IMR-90 (cell line): ENCODE results near the gene NACC1. TPM values are rescaled to one million over a fixed set of nuclear protein-coding genes. Genes with fewer than 3 reads are reported as not detected.

ENCODE experiments used
- ATAC-seq: fragments of 200-7000 bp; cut with Tn5 transposase; 2 replicates; pipeline ENCODE4 v1.9.1; 2020; ENCODE audit warnings: low read depth, mild to moderate bottlenecking, moderate library complexity
- BruUV-seq: library from RNA; stranded (reverse); fragments of 400-500 nt; replicated peaks from 2 replicates; lab custom pipeline; 2021; lab: Mats Ljungman, UMichigan
- CTCF ChIA-PET: fragments of 300-600 bp; formaldehyde crosslinking; extraction: SDS; loops from one replicate; lab custom pipeline; 2021; ENCODE audit warnings: antibody characterized with exemption; lab: Yijun Ruan, JAX
- POLR2A ChIA-PET: fragments of 300-600 bp; sonication (Branson Sonifier 250); formaldehyde crosslinking; loops from one replicate; lab custom pipeline; 2022; ENCODE audit warnings: antibody characterized with exemption; ENCODE audit not compliant: unreplicated experiment; lab: Charles Lee
- DNase-seq: peaks from one replicate; pipeline ENCODE4 v3.0.0; 2013
- H2AFZ ChIP-seq: replicated peaks from 2 replicates; pipeline ENCODE3; 2013; ENCODE audit warnings: low read length, mild to moderate bottlenecking; ENCODE audit not compliant: poor library complexity
- H2AK5ac ChIP-seq: 2 replicates; pipeline ENCODE4 v1.6.1; 2013; ENCODE audit warnings: low read depth, low read length, inconsistent platforms
- H2AK9ac ChIP-seq: replicated peaks from 2 replicates; pipeline ENCODE3; 2013; ENCODE audit warnings: mild to moderate bottlenecking, low read depth, low read length, moderate library complexity; ENCODE audit not compliant: poor library complexity
- H2BK120ac ChIP-seq: 2 replicates; pipeline ENCODE4 v1.6.1; 2013; ENCODE audit warnings: low read depth, low read length, inconsistent platforms
- H2BK15ac ChIP-seq: 3 replicates; pipeline ENCODE4 v1.6.1; 2013; ENCODE audit warnings: low read depth, low read length, inconsistent platforms
- H2BK20ac ChIP-seq: 2 replicates; pipeline ENCODE4 v1.6.1; 2013; ENCODE audit warnings: low read depth, mild to moderate bottlenecking, inconsistent platforms, low read length, moderate library complexity
- H2BK5ac ChIP-seq: 2 replicates; pipeline ENCODE4 v1.6.1; 2013; ENCODE audit warnings: mild to moderate bottlenecking, low read depth, low read length, inconsistent platforms; ENCODE audit not compliant: poor library complexity, severe bottlenecking
- H3K14ac ChIP-seq: replicated peaks from 2 replicates; pipeline ENCODE4 v1.6.1; 2013; ENCODE audit warnings: low read depth, low read length, inconsistent platforms
- H3K18ac ChIP-seq: 2 replicates; pipeline ENCODE4 v1.6.1; 2013; ENCODE audit warnings: low read depth, low read length, control low read depth
- H3K23ac ChIP-seq: 2 replicates; pipeline ENCODE4 v1.6.1; 2013; ENCODE audit warnings: low read depth, low read length, inconsistent platforms
- H3K27ac ChIP-seq: 2 replicates; pipeline ENCODE4 v1.5.1; 2013; ENCODE audit warnings: mild to moderate bottlenecking, control low read depth, low read length; ENCODE audit not compliant: insufficient read depth
- H3K27me3 ChIP-seq: 2 replicates; pipeline ENCODE4 v1.6.1; 2013; ENCODE audit warnings: low read length; ENCODE audit not compliant: control insufficient read depth, insufficient read depth
- H3K36me3 ChIP-seq: 2 replicates; pipeline ENCODE4 v1.6.1; 2013; ENCODE audit warnings: low read length, mixed read lengths; ENCODE audit not compliant: control insufficient read depth, insufficient read depth
- H3K4ac ChIP-seq: 2 replicates; pipeline ENCODE4 v1.6.1; 2013; ENCODE audit warnings: low read depth, low read length, inconsistent platforms
- H3K4me1 ChIP-seq: 2 replicates; pipeline ENCODE4 v1.6.1; 2013; ENCODE audit warnings: low read length, mixed read lengths; ENCODE audit not compliant: control insufficient read depth, insufficient read depth
- H3K4me2 ChIP-seq: 2 replicates; pipeline ENCODE4 v1.6.1; 2013; ENCODE audit warnings: low read depth, mild to moderate bottlenecking, control low read depth, low read length, moderate library complexity
- H3K4me3 ChIP-seq: 2 replicates; pipeline ENCODE4 v1.5.1; 2013; ENCODE audit warnings: low read depth, mild to moderate bottlenecking, control low read depth, low read length, moderate library complexity; ENCODE audit not compliant: insufficient read depth
- H3K56ac ChIP-seq: 2 replicates; pipeline ENCODE4 v1.6.1; 2013; ENCODE audit warnings: low read length, inconsistent platforms; ENCODE audit not compliant: insufficient read depth; ENCODE audit errors: extremely low read depth
- H3K79me1 ChIP-seq, 2 experiments: 2 replicates each; pipeline ENCODE4 v1.6.1; 2013; ENCODE audit warnings: low read length in 2 of 2, inconsistent platforms in 1 of 2, low read depth in 1 of 2
- H3K9ac ChIP-seq: 2 replicates; pipeline ENCODE4 v1.6.1; 2013; ENCODE audit warnings: low read depth, low read length, control low read depth
- H3K9me1 ChIP-seq: 2 replicates; pipeline ENCODE4 v1.6.1; 2013; ENCODE audit warnings: low read length, inconsistent platforms; ENCODE audit not compliant: insufficient read depth
- H3K9me3 ChIP-seq: 2 replicates; pipeline ENCODE4 v1.6.1; 2013; ENCODE audit warnings: low read length; ENCODE audit not compliant: control insufficient read depth, insufficient read depth
- H4K20me1 ChIP-seq: 2 replicates; pipeline ENCODE4 v1.6.1; 2013; ENCODE audit warnings: low read length, inconsistent platforms; ENCODE audit not compliant: insufficient read depth
- H4K5ac ChIP-seq: 2 replicates; pipeline ENCODE4 v1.6.1; 2013; ENCODE audit warnings: mild to moderate bottlenecking, low read depth, low read length, control low read depth
- H4K8ac ChIP-seq, 2 experiments: 2 replicates each; pipeline ENCODE4 v1.6.1; 2013; ENCODE audit warnings: low read depth in 2 of 2, low read length in 2 of 2, control low read depth in 1 of 2, inconsistent platforms in 1 of 2
- H4K91ac ChIP-seq: 2 replicates; pipeline ENCODE4 v1.6.1; 2013; ENCODE audit warnings: low read depth, low read length, inconsistent platforms; ENCODE audit not compliant: insufficient read depth
- BHLHE40 ChIP-seq: fragments of 150-350 bp; IDR thresholded peaks from 2 replicates; pipeline ENCODE4 v1.6.1; 2016; ENCODE audit warnings: mild to moderate bottlenecking, low read depth, low read length
- CEBPB ChIP-seq: IDR thresholded peaks from 2 replicates; pipeline ENCODE4 v1.6.1; 2012; ENCODE audit warnings: low read depth, low read length, improper control_type of control experiment
- CHD1 ChIP-seq: IDR thresholded peaks from 2 replicates; pipeline ENCODE4 v1.6.1; 2012; ENCODE audit warnings: low read depth, low read length, improper control_type of control experiment
- CTCF ChIP-seq: conservative IDR thresholded peaks from 2 replicates; pipeline ENCODE4 v1.5.1; 2012; ENCODE audit warnings: mild to moderate bottlenecking, low read depth, low read length, improper control_type of control experiment
- ELK1 ChIP-seq: fragments of 150-350 bp; IDR thresholded peaks from 2 replicates; pipeline ENCODE4 v1.6.1; 2016; ENCODE audit warnings: low read depth, mild to moderate bottlenecking, low read length, moderate library complexity, borderline replicate concordance
- FOS ChIP-seq: fragments of 150-350 bp; IDR thresholded peaks from 2 replicates; pipeline ENCODE4 v1.6.1; 2016; ENCODE audit warnings: low read depth, low read length
- MAFK ChIP-seq: IDR thresholded peaks from 2 replicates; pipeline ENCODE4 v1.6.1; 2012; ENCODE audit warnings: low read depth, low read length, improper control_type of control experiment
- MAZ ChIP-seq: IDR thresholded peaks from 2 replicates; pipeline ENCODE4 v1.6.1; 2012; ENCODE audit warnings: low read depth, mild to moderate bottlenecking, low read length, improper control_type of control experiment, moderate library complexity, borderline replicate concordance
- MXI1 ChIP-seq: IDR thresholded peaks from 2 replicates; pipeline ENCODE4 v1.6.1; 2012; ENCODE audit warnings: low read depth, mild to moderate bottlenecking, low read length, moderate library complexity, borderline replicate concordance
- NFE2L2 ChIP-seq: fragments of 150-350 bp; IDR thresholded peaks from 2 replicates; pipeline ENCODE4 v1.6.1; 2016; ENCODE audit warnings: low read depth, mild to moderate bottlenecking, low read length
- POLR2A ChIP-seq: IDR thresholded peaks from 2 replicates; pipeline ENCODE4 v1.6.1; 2012; ENCODE audit warnings: mild to moderate bottlenecking, low read depth, low read length
- RAD21 ChIP-seq: IDR thresholded peaks from 2 replicates; pipeline ENCODE4 v1.6.1; 2012; ENCODE audit warnings: low read length, improper control_type of control experiment
- RCOR1 ChIP-seq: IDR thresholded peaks from 2 replicates; pipeline ENCODE4 v1.6.1; 2012; ENCODE audit warnings: mild to moderate bottlenecking, low read length, improper control_type of control experiment; ENCODE audit not compliant: insufficient replicate concordance
- RFX5 ChIP-seq: IDR thresholded peaks from 2 replicates; pipeline ENCODE4 v1.8.0; 2012; ENCODE audit warnings: low read depth, mild to moderate bottlenecking, low read length, moderate library complexity
- SMC3 ChIP-seq: fragments of 150-350 bp; IDR thresholded peaks from 2 replicates; pipeline ENCODE4 v1.6.1; 2016; ENCODE audit warnings: low read depth, mild to moderate bottlenecking, antibody characterized with exemption, low read length, moderate library complexity
- USF2 ChIP-seq: fragments of 150-350 bp; IDR thresholded peaks from 2 replicates; pipeline ENCODE4 v1.6.1; 2017; ENCODE audit warnings: mild to moderate bottlenecking, antibody characterized with exemption, low read length, low read depth
- WGBS, 2 experiments: methylation state at CpG; one replicate each; pipeline versions ENCODE4 v1.1.5 to v1.1.7; 2013; ENCODE audit warnings: missing lambda C conversion rate in 2 of 2; ENCODE audit not compliant: insufficient read length in 1 of 2; ENCODE audit errors: extremely low coverage in 2 of 2; 5-methylcytosine and 5-hydroxymethylcytosine counted together
- dilution Hi-C: fragments of 300-500 bp; cut with HindIII; formaldehyde crosslinking; loops from one replicate; pipeline ENCODE4 v1.14.3; 2018; ENCODE audit warnings: low sequenced_read_pairs; ENCODE audit not compliant: unreplicated experiment
- in situ Hi-C: fragments of 300-500 bp; cut with MboI; formaldehyde crosslinking; loops from 3 replicates; pipeline ENCODE4 v1.14.3; 2019; ENCODE audit warnings: low sequenced_read_pairs, inconsistent platforms, mixed read lengths
- intact Hi-C: fragments of 100-400 bp; cut with micrococcal nuclease; formaldehyde crosslinking; loops from 2 replicates; pipeline ENCODE4 v1.10.0; 2022
- polyA plus RNA-seq, 3 experiments: library from polyadenylated mRNA; depleted of rRNA; stranded (reverse); fragments of >200 nt; gene quantifications; 2 replicates each; pipeline ENCODE4 v1.2.3, GENCODE V29; 2012; ENCODE audit warnings: low replicate concordance in 1 of 3
- total RNA-seq: library from RNA; depleted of rRNA; stranded (reverse); fragments of >200 nt; gene quantifications from 2 replicates; pipeline ENCODE4 v1.2.3, GENCODE V29; 2012

NACC1 gene
- total and polyA plus RNA-seq, 2 of the 4 experiments (the other 2 are of a cell fraction), result 42.5 to 181 TPM

- POLR2A ChIA-PET, result no interaction called here
- intact Hi-C loops (no loop called here), in situ Hi-C loops (no loop called here), dilution Hi-C loops (no loop called here)
- H3K9ac ChIP-seq, result no peak overlapping the region
- no peaks in the 10 kb centered on the region; the same call in 1 of the 2 replicates for H3K9me1 ChIP-seq
- no peak overlapping the region for H4K8ac ChIP-seq
- WGBS, 2 experiments, result no CpG with 5 or more reads among the region's 10 CpGs
- H3K56ac ChIP-seq, result no peak overlapping the region
- no peak overlapping the region for H3K18ac ChIP-seq
- no peaks in the 10 kb centered on the region for H4K20me1 ChIP-seq
- no peak overlapping the region for H4K91ac ChIP-seq
- no peak overlapping the region for H3K14ac ChIP-seq
- peaks cover 18% of the 10 kb centered on the region for H3K36me3 ChIP-seq
- H2AK9ac ChIP-seq, result no peak overlapping the region
- H3K23ac ChIP-seq, result no peak overlapping the region
- no peaks in the 10 kb centered on the region for H3K9me3 ChIP-seq
- DNase-seq (no peak), ATAC-seq (no peak)
- H2BK120ac ChIP-seq, result no peak overlapping the region
- H3K79me1 ChIP-seq, result peaks cover 0 to 30% of the 10 kb centered on the region in 2 experiments; a peak in 3 of 4 replicates
- TF ChIP-seq SMC3 (no peak), CTCF (no peak), USF2 (no peak), MAFK (no peak), RCOR1 (no peak), POLR2A (no peak), MXI1 (no peak), MAZ (no peak), NFE2L2 (no peak), CEBPB (no peak), FOS (no peak), RFX5 (no peak), RAD21 (no peak), BHLHE40 (no peak), ELK1 (no peak), CHD1 (no peak)
- no peak overlapping the region for H2BK5ac ChIP-seq
- no peak overlapping the region for H2BK20ac ChIP-seq
- H3K4me3 ChIP-seq, result no peak overlapping the region
- H3K27me3 ChIP-seq, result no peaks in the 10 kb centered on the region
- H3K4ac ChIP-seq, result no peak overlapping the region
- peaks cover 4% of the 10 kb centered on the region for H3K4me1 ChIP-seq
- no peak overlapping the region for H3K4me2 ChIP-seq
- BruUV-seq, result no TSS peak
- CTCF ChIA-PET, result no interaction called here
- H3K27ac ChIP-seq, result no peak overlapping the region
- no peak overlapping the region for H2AK5ac ChIP-seq
- H2BK15ac ChIP-seq, result no peak overlapping the region
- no peak overlapping the region for H2AFZ ChIP-seq
- H4K5ac ChIP-seq, result no peak overlapping the region
Observed at GRCh38 chr19:13112555-13112954, 5.5 kb upstream of the NACC1 start.
